Glomerular visceral epithelial cell (primary cell): ENCODE measurements around the gene PLEKHH1.
"Not testable (repeated sequence)": the region's sequence is repeated elsewhere in the genome, so short reads cannot be mapped to it uniquely, and the experiment has no call there.

Source experiments
- DNase-seq: peaks from one replicate; pipeline ENCODE4 v3.0.0-alpha.2; 2016; ENCODE audit errors: extremely low spot score

PLEKHH1 gene

DNA sequence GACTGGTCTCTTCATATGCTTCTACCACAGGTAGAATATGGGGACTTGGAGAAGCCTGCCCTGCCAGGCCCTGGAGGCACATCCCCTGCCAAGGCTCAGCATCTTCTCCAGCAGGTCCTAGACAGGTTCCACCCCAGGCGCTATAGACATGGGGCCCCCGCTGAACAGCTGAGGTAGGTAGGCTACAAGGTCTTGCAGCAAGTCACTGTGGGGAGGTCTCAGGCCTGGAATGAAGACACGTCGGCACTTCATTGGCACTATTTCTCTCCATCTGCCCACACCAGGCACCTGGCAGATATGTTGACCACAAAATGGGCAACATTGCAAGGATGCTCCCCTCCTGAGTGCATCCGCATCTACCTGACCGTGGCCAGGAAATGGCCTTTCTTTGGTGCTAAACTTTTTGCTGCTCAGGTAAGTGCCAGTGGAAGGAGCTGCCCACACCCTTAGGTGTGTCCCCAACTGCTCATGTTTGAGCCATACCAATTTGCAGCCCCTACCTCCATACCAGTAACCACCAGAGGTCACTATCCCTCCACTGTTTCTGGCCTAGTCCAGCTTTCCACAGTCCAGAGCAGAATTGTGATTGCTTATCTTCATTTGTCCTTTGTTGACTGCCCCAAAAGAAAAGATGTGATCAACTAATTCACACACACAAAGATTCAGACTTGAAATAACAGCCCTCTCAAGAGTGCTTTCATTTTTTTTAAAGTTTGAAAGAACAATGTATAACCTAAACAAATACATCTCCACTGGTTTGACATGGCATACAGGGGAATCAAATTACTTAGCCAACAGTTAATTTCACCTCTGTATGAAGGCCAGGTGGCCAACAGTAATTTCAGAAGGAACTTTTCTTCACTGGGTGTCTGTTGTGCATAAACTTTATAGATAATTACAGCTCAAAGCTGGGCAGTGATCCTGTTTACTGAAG is 50.9 kb downstream of the PLEKHH1 start:
- DNase-seq = peak; percentile 42

DNA sequence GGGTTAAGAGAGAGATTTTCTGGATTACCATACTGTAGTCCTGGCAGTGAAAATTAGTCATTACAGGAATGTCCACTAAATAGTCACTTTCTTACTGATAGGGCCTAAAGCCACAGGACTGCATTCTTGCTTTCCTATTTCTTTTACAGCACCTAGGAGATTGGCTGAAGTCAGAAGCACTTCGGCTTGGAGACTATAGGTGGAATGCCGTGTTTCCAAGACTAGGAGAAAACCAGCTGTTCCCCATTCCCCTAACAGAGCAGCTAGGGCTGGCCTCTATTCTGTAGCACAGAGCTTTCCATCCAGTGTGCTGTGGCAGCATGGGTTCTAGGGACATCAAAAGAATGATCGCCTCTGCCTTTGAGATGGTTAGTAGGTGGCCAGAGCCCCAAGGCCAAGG is 51.9 kb downstream of the PLEKHH1 start:
- no peak for DNase-seq

DNA sequence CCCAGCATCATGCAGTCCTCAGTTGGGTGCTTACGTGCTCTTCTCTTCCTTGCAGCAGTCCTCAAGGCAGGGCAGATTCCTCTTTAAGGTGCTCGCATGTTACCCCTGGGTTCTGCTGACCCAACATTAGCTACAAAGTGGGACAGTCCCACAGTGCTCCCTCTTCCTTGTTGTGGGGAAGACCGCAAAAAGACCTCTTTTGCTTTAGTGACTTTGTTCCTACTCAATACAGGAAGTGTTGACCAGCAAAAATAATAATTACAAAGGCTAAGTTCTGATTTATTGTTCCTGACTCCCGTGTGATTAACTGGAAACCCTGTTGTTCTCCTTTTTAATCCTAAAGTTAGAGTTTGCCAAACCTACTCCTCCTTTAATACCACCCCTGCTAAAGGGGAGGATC is 53.3 kb downstream of the PLEKHH1 start:
- no peak for DNase-seq

GRCh38 chr14:67589204-67589770 is 56.2 kb downstream of the PLEKHH1 start:
- DNase-seq = no peak

DNA sequence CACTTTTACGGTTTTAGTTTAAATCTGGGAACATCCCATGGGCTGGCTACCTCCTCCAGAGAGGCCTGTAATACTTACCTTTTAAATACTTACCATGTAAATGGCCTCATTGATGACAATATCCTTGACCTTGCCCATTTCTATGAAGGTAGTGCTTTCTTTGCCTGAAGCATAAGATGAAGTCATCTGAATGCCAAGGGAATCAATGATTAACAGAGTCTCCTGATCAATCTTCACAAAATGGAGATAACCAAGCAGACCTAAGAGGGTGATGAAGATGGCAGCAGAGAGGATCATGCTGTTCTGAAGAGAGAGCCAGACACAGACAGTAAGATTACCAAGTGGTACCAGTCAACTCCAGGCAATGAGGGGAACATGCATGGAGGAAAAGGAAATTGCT is 60.6 kb downstream of the PLEKHH1 start:
- not testable (repeated sequence) for DNase-seq

DNA sequence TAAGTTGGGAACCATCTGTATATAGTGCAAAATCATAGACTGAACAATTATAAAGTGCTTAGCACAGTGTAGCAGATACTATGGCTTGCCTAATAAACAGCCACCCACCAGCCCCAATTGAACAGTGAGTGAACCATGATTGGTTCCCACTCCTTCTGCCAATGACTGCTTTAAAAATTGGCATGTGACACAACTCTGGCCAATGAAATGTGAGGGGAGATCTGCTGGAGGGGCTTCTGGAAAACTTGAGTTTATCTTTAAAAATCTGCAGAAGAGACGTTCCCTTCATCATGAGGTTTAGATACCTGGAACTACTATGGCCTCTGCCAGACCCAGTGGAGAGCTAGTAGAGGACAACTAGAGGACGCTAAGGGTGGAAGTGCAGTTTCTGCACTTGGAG is 62.3 kb downstream of the PLEKHH1 start:
- DNase-seq = no peak

DNA sequence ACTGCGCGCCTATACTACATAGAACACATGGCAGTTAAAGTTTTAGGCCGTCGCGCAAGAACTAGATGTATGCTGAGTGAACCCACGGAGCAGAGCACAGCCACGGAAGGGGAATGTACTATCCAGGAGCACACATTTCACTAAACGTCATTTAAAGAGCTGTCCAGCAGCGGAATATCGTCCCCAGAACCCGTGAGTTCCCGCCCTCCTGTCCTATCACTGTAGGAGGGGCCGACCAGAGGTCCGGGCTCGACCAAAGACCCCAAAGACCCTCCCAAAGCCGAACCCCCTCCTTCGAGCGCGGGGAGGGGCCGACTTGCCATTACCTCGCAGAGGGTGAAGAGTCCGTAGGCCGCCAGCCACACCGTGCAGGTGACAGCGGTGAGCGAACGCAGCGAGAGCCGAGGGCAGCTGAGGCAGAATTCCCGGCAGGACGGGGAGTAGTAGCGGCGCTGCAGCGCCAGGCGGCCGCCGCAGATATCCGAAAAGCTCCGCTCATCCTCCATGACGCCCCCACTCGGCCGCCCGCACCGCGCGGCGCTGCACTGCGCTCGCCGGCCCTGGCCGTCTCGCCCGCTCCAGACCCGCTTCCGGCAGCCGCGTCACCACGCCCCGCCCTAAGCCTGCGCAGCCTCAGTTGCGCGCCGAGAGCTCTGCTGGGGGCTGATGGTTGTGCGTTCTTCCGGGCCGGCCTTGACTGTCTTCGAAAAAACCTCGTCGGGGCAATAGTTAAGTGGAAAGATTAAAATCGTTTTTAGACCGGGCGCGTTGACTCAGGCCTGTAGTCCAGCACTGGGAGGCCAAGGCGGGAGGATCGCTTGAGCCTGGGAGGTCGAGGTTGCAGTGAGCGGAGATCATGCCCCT is 66.8 kb downstream of the PLEKHH1 start, which contains the start of gene PIGH:
TSS of gene PIGH (minus strand) at position 571 of the 864 bp plus-strand sequence. CDS start at position 506, 65 bp downstream.
- peak; percentile 88 for DNase-seq

DNA sequence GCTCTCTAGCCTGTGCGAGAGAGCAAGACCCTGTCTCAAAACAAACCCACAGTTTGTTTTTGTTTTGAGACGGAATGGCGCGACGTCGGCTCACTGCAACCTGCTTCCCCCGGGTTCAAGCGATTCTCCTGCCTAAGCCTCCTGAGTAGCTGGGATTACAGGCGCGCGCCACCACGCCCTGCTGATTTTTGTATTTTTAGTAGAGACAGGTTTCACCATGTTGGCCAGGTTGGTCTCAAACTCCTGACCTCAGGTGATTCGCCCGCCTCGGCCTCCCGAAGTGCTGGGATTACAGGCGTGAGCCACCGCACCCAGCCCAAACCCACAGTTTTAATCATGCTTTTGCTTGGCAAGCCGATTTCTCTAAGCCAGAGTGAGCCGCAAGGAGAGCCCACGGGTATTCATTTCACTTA is 67.5 kb downstream of the PLEKHH1 start:
- not testable (repeated sequence) for DNase-seq

- no peak for DNase-seq
Observed at GRCh38 chr14:67602076-67602475, 69.0 kb downstream of the PLEKHH1 start.

GRCh38 chr14:67602995-67603545 is 70.0 kb downstream of the PLEKHH1 start:
- DNase-seq = no peak

DNA sequence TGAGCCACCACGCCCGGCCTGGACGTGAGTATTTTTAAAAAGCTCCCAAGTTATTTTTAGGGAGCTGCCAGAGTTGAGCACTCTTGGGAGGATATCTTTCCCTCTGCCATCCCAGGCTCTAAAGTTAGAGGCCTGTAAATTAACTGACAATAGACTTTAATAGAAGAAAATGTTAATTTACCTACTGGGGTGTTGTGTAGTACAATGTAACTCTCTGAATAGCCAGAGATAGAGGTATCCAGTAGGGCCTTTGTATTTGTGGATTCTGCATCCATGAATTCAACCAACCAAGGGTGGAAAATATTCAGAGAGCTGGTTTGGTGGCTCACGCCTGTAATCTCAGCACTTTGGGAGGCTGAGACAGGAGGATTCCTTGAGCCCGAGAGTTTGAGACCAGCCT is 74.6 kb downstream of the PLEKHH1 start:
- DNase-seq = no peak

DNA sequence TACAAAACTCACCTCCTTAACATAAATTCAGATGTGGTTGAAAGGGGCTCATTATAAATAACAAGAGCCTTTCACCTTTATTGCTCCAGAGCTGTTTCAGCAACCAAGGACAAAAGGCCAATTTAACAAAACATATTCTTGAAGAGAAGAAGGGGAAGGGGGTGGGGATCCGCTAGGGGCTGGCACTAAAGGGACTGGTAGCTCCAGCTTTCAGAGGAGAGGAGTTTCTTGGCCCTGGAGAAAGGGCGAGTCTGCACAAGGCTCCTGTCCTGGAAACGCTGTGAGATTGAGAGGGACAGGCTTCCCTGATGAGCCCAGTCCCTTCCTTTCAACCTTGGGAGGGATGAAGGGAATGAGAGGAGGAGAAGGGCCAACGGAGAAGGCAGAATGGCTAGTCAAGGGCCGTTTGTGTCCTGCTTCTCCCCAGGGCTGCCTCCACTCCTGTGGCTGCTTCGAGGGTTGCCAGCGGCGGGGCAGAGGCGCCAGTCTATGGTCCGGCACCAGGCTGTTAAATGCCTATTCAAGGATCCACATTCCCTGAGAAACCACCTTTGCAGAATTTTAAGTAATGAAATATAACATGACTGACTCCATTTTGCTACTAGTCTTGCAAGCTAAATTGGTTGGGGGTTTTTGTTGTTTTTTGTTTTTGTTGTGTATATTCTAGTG is 76.7 kb downstream of the PLEKHH1 start:
- no peak for DNase-seq

DNA sequence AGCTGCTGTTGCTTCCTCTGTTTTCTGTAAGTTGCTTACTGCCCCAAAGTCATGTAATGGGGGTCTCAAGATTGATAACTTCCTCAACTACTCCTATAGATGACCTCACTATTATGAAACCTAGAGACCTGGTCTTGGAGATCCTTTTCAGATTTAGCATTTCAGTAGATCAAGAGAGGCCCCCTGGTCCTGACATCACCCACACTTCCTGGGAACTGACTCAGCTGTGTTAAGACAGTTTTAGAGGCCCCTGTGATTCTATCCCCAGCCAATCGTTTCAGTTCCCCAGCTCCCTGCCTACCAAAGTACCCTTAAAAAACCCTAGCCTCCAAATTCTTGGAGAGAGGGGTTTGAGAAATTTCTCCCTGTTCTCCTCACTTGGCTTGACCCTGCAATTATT is 77.4 kb downstream of the PLEKHH1 start:
- no peak for DNase-seq

DNA sequence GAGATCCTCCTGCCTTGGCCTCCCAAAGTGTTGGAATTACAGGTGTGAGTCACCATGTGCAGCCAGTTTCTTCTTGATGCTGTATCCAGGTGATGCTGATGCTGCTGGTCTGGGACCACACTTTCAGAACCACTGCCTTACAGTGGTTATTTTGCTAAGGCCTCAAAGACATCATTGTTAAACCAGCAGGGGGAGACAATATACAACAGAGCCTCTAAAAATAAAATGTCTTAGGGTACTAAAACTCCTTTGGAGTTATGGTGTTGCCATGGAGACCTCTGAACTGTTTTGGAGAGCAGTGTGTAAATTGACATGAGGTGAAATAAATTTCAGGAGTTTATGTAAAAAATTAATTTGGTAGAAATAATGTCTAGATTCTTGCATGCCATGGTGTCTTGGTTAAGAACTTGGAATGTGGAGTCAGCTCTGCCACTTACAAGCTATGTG is 85.5 kb downstream of the PLEKHH1 start:
- DNase-seq = peak; percentile 78

DNA sequence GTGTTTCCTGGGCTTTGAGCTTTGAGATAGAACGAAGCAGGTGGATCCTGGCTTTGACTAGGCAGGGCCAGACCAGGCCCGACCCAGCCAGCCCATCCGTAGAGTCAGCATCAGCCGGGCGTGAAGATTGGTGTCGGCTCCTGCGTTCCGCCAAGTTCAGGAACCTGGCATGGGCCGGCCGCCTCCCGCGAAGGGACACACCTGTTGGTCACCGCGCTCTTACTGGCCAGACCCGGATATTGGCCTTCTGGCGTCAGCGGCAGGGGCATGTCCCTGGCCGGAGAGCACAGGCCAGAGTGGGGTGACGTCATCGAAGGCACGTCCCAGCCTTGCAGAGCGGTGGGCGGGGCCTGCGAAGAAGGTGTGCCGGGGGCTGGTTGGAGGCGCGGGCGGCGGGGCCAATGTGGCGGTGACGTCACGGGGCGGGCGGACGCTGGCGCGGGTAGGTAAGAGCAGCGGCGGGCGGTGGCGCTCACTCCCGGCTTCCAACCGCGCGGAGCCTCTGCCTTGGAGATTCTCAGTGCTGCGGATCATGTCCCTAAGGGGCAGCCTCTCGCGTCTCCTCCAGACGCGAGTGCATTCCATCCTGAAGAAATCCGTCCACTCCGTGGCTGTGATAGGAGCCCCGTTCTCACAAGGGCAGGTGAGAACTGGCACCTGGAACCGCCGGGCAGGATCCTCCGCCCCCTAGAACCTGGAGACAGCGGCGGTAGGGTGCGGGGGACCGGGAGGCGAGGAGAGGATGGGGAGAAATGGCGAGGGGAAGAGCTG is 86.5 kb downstream of the PLEKHH1 start, which contains the start of gene ARG2:
TSS of gene ARG2 (plus strand) at position 475 of the 771 bp plus-strand sequence. CDS start at position 533, 58 bp downstream.
- DNase-seq = peak; percentile 98

DNA sequence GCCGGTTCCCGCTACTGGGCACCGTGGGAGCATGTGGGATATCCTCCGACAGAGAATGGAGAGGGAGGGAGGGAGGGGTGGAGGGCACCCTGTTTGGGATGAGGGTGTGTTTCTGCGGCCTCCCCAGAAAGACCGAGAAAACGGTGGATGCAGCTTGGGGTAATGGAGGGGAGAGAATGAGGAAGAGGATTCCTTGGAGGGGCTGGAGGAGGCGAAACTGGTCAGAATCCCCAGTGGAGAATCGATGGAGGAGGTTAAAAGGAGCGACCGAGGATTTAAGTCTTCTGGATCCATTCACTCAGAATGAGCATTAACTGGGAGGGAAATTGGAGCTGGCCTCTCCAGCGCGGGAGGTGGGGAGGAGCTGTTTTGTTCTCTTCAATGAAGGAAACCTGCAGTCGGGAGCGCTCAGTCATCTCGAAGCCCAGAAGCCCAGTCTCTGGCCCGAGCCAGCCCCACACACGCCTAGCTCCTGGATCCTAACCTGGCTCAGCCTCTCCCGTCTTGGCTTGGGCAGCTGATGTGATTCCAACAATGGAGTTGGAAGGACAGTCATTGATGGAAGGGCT is 87.2 kb downstream of the PLEKHH1 start:
- peak; percentile 18 for DNase-seq

DNA sequence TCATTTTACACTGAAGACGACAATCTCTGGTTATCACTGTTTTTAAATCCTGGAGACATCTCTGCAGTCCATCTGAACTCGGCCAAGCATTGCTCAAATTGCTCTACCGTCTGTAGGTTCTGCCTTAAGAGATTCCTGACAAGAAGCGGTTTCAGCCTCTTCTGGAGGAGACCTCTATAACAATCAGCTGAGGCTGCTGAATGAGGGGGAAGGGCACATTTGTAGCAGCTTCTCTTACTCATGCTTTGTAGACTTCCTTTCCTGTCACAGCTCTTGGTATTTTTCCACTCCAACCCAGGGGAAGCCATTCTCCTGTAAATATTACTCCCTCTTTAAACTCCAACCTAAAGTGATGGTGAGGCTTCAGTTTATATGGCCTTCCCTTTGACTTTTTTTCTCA is 89.6 kb downstream of the PLEKHH1 start:
- peak; percentile 66 for DNase-seq

DNA sequence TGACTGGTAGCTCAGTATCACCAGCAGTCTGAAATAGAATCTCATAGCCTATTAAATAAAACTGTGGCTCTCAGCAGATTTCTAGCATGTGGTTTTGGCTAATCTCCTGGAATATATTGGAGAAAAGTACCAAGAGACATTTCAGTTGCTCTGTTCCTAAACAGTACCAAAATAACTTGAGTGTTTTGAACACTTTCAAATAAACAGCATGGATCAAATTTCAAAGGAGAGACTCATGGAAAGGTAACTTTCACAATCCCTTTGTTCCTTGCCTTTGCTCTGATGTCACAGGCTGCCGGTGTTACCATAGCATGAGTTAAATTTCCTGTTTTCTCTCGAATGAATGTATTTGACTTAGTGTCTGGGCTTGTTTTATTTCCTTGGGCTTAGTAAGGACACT is 90.0 kb downstream of the PLEKHH1 start:
- no peak for DNase-seq

- DNase-seq = not testable (repeated sequence)
Observed at GRCh38 chr14:67626131-67626530, 93.0 kb downstream of the PLEKHH1 start.

GRCh38 chr14:67627519-67627918 is 94.4 kb downstream of the PLEKHH1 start:
- DNase-seq = no peak
